ENCODE measurements around the gene PERP. TPM values are rescaled to one million over a fixed set of nuclear protein-coding genes. Genes with fewer than 3 reads are reported as not detected.
A peak's percentile ranks its signal among the peaks of the same experiment; 100 is the strongest.

Gene PERP
- total RNA-seq, 1 experiment from 2014 or later: 348 TPM

DNA sequence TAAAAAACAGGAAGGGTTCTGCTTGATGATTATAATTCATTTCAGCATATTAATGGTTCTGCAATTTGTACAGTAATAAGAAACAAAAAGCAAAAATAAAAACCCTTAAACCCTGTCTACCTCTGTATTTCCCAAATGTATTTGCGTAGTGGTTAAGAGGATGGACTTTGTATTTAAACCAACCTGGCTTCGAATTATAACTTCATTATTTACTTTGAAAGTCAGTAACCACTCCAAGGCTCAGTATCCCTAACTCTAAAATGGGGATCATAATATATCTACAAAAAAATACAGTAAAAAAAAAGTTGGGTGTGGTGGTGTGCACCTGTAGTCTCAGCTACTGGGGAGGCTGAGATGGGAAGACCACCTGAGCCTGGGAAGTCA is 21.4 kb downstream of the PERP start:
- H3K27ac ChIP-seq (ENCODE audit: low read length): peak overlapping the region; percentile 100
- in situ Hi-C loops (cut with HindIII; ENCODE audit: low pct_unique_long_range_greater_than_20kb, low sequenced_read_pairs): no loop called here
- H3K4me3 ChIP-seq (ENCODE audit: low read depth in 2 of 2, low read length in 2 of 2): no peak overlapping the region
- ChIA-PET POLR2A (no interaction called here), CTCF (no interaction called here)
- H3K36me3 ChIP-seq (ENCODE audit: control insufficient read depth, insufficient read depth, low read length): peaks cover 7% of the 10 kb centered on the region; the same call in 1 of the 2 replicates
- DNase-seq (ENCODE audit: low read depth, low spot score) (no peak), ATAC-seq (no peak)
- H3K27me3 ChIP-seq (ENCODE audit: control insufficient read depth, insufficient read depth, low read length): no peaks in the 10 kb centered on the region
- no TSS peak for BruUV-seq (replicated peaks)
- H3K4me1 ChIP-seq (ENCODE audit: control insufficient read depth, insufficient read depth, low read length): peaks cover 56% of the 10 kb centered on the region
- H3K9me3 ChIP-seq (ENCODE audit: control insufficient read depth, insufficient read depth, low read depth, low read length): no peaks in the 10 kb centered on the region
- TF ChIP-seq SIN3A (IDR thresholded peaks at IDR 0.05; ENCODE audit: borderline replicate concordance, insufficient read depth, low read depth, low read length) (no peak), CTCF (IDR thresholded peaks at IDR 0.05) (no peak), TCF7L2 (IDR thresholded peaks at IDR 0.05; ENCODE audit: low read depth, low read length) (no peak), REST (IDR thresholded peaks at IDR 0.05; ENCODE audit: insufficient read depth in 1 of 2, low read depth in 2 of 2, low read length in 1 of 2) (no peak), POLR2AphosphoS5 (IDR thresholded peaks at IDR 0.05; ENCODE audit: low read depth, low read length) (no peak)
- intact Hi-C loops (cut with micrococcal nuclease; ENCODE audit: unreplicated experiment): loop anchor here (5.0 kb wide), 1 partner anchor 84 kb away; no protein-coding TSS in a partner anchor

- ATAC-seq (no peak), DNase-seq (ENCODE audit: low read depth, low spot score) (no peak)
- no TSS peak for BruUV-seq (replicated peaks)
- in situ Hi-C loops (cut with HindIII; ENCODE audit: low pct_unique_long_range_greater_than_20kb, low sequenced_read_pairs) (no loop called here), intact Hi-C loops (cut with micrococcal nuclease; ENCODE audit: unreplicated experiment) (loop anchor here (5.0 kb wide), 1 partner anchor 83 kb away; no protein-coding TSS in a partner anchor)
- TF ChIP-seq POLR2AphosphoS5 (IDR thresholded peaks at IDR 0.05; ENCODE audit: low read depth, low read length): no peak
- no peak for TF ChIP-seq CTCF (IDR thresholded peaks at IDR 0.05)
- no peak for TF ChIP-seq TCF7L2 (IDR thresholded peaks at IDR 0.05; ENCODE audit: low read depth, low read length)
- no peak for TF ChIP-seq SIN3A (IDR thresholded peaks at IDR 0.05; ENCODE audit: borderline replicate concordance, insufficient read depth, low read depth, low read length)
- no peak for TF ChIP-seq REST (IDR thresholded peaks at IDR 0.05; ENCODE audit: insufficient read depth in 1 of 2, low read depth in 2 of 2, low read length in 1 of 2)
- POLR2A ChIA-PET: interaction anchor here (0.6 to 0.7 kb wide), 2 partner anchors 16 to 22 kb away, joined by 3 read pairs; no protein-coding TSS in a partner anchor
- peak overlapping the region; percentile 100 for H3K27ac ChIP-seq (ENCODE audit: low read length)
- CTCF ChIA-PET: no interaction called here
- peaks cover 50% of the 10 kb centered on the region for H3K4me1 ChIP-seq (ENCODE audit: control insufficient read depth, insufficient read depth, low read length)
- H3K27me3 ChIP-seq (ENCODE audit: control insufficient read depth, insufficient read depth, low read length): no peaks in the 10 kb centered on the region
- no peak overlapping the region for H3K4me3 ChIP-seq (ENCODE audit: low read depth in 2 of 2, low read length in 2 of 2)
- H3K36me3 ChIP-seq (ENCODE audit: control insufficient read depth, insufficient read depth, low read length): peaks cover 4% of the 10 kb centered on the region; the same call in 1 of the 2 replicates
- H3K9me3 ChIP-seq (ENCODE audit: control insufficient read depth, insufficient read depth, low read depth, low read length): no peaks in the 10 kb centered on the region
Measured at GRCh38 chr6:138084904-138085838, 22.0 kb downstream of the PERP start.
